Activated T-cell treated with anti-CD3 and anti-CD28 coated beads for 4 hours (primary cell): ENCODE results near the gene HNRNPLL.
"Not testable (repeated sequence)": the region's sequence is repeated elsewhere in the genome, so short reads cannot be mapped to it uniquely, and the experiment has no call there.

Source experiments
- DNase-seq: peaks from one replicate; pipeline ENCODE4 v3.0.0-alpha.2; 2020

HNRNPLL gene

GRCh38 chr2:38551171-38551570, 51.6 kb downstream of the HNRNPLL start:
- DNase-seq, result no peak

GRCh38 chr2:38549851-38550250, 52.9 kb downstream of the HNRNPLL start:
- no peak for DNase-seq

DNA sequence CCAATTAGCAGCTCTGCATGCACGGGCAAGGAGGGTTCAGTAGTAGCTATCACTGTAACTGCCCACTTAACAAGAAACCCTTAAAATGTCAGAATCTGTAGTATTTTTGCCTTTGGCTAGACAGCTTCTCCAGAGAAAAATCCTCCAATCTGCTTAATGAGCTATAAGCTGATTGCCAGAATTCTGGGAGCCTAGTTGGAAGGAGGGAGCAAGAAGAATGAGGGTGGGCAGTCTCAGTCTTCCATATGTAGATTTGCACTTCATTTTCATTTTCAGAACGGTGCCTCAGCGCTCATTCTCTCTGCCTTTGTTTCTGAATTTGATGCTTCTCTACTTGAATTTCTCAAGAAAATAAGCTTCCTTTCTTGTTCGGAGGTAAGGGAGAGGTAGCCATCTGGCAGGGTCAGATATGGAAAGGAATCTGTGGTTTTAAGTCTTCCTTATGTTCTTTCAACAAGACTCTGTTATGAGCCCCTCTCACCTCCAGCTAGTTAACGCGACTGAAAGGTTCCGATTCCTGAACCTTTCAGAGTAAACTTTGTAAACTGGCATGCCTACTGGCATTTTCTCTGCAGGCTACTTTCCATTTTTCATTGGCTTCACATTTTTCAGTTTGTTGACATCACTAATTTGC, 53.5 kb downstream of the HNRNPLL start:
- DNase-seq, result no peak

GRCh38 chr2:38547791-38548190, 54.9 kb downstream of the HNRNPLL start:
- DNase-seq, result no peak

DNA sequence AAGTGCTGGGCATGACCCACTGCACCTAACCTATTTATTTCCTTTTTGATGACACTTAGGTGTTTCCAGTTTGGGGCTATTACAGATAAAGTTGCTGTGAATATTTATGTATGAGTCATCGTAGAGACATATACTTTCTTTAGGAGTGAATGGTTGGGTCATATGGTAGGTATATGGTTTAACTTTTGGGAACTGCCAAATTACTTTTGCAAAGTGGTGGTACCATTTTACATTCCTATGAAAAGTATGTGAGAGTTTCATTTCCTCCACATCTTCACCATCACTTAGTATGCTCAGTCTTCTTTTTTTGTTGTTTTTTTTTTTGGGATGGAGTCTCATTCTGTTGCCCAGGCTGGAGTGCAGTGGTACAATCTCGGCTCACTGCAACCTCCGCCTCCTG, 56.1 kb downstream of the HNRNPLL start:
- no peak for DNase-seq

GRCh38 chr2:38546064-38546463, 56.7 kb downstream of the HNRNPLL start:
- DNase-seq, result no peak

DNA sequence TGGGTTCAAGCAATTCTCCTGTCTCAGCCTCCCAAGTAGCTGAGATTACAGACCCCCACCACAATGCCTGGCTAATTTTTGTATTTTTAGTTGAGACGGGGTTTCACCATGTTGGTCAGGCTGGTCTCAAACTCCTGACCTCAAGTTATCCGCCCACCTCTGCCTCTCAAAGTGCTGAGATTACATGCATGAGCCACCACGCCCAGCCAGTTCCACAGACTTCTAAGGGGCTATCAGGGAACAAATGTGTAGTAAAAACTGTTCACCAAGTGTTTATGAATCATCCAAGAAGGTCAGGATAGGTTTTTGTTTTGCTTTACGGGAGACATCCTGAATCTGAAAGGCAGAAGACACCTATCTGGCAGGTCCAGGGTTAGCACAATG, 60.5 kb downstream of the HNRNPLL start:
- DNase-seq, result not testable (repeated sequence)

DNA sequence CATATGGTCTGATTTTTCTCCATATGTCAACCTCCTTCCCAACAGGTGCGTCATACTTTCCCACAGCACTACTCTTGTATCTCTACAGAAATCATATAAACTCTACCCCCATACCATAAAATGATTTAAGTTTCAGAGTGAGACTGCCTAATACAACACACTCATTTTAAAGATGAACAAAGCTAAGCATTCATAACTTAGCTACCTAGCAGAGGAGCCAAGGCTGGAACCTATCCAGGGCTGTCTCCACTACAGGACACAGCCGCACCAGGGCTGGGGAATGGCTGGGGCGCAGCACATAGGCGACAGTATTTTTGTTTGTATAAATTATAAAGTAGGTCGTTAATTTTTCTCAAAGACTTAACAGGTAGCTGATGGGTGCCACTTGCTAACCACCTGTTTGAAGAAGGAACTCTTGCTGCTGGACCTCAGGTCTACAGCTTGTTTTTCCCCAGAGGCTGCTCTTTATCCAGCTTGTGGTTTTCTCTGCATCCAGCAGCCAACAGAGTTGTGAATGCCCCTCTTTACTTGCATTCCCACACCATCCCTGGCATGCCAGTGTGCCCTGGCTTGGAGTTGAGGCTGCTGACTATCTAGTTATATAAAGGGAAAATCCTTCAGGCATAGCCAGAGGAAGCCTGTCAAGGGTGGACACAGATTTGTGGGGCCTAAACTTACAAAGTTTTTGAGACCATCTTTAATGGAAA, 62.0 kb downstream of the HNRNPLL start:
- DNase-seq, result no peak

- no peak for DNase-seq
Observed at GRCh38 chr2:38539086-38539485, 63.6 kb downstream of the HNRNPLL start.

GRCh38 chr2:38537937-38538525, 64.7 kb downstream of the HNRNPLL start:
- no peak for DNase-seq

- DNase-seq, result not testable (repeated sequence)
Observed at GRCh38 chr2:38537296-38537695, 65.4 kb downstream of the HNRNPLL start.

DNA sequence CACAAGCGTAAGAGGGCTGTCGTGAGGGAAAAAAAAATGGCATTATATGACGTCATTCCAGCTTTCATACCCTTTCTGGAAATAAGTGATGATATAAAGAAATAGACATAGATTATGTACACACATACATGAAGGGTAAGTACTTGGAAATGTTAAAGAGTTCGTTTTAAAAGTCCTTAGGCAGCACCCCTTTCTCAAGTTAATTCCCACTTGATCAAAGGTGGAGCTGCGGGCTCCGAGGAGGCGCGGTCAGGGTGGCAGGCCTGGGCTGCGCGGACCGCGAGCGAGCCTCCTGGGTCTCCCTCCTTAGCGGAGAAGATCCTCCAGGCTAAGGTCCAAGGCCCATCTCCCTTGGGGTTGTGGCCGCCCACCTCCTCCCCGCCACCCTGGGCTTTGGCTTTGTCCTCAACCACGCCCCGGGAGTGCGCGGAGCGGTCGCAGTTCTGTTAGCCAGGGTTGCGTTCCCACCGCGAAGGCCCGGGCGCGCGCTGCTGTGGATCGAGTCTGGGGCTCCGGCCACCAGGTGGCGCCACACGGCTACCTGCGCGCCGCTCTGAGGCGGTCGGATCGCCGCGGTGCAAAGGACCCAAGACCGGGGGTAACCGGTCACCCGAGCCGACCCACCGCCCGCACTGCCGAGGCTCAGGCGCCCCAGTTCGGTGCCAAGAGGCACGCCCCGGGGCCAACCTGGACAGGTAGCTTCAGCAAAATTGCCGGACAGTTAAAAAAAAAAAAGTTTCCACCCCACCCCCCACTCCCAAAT, 66.8 kb downstream of the HNRNPLL start:
- DNase-seq, result peak; percentile 70

DNA sequence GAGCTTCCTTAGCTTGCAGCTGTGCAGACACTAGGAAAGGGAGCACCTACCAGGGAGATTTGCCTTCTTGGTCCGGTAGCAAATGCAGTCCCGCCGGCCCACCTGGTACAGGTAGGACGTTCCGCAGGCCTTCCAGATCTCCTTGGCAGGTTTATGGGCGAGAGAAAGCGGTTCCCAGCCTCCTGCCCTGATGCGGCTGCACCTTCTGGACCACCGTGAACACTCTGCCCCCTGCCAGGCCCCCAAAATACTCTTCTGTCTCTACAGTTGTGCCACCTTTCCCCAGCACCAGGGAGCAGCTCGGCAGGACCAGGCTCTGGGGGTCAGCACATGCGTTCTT, 67.4 kb downstream of the HNRNPLL start:
- no peak for DNase-seq

DNA sequence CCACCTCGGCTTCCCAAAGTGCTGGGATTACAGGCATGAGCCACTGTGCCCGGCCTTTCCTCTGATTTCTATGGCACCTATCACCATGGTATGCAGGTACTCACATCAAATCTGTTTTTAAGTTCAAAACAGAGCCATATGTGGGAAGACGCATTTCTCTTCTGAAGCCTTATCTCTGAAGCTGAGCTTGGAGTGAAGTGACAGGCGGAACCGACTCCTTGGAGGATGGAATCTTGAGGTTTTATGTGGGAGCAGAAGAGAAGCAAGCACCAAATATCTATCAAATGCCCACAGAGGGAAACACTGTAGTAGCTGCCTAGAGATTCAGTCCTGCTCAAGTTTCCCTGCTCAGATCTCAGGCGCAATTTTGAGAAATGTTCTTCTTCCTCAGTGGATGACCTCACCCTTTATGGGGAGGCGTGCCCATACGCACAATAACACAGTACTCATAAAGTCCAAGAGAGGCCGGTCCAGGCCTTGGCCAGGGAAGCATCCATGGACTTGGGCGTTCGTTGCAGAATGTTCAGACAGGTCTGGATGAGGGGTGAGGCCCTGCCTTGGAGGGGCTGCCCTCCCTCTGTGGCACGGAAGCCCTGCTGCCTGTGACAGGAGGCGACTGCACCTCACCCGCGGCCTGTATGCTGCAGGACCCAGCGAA, 67.9 kb downstream of the HNRNPLL start:
- no peak for DNase-seq

DNA sequence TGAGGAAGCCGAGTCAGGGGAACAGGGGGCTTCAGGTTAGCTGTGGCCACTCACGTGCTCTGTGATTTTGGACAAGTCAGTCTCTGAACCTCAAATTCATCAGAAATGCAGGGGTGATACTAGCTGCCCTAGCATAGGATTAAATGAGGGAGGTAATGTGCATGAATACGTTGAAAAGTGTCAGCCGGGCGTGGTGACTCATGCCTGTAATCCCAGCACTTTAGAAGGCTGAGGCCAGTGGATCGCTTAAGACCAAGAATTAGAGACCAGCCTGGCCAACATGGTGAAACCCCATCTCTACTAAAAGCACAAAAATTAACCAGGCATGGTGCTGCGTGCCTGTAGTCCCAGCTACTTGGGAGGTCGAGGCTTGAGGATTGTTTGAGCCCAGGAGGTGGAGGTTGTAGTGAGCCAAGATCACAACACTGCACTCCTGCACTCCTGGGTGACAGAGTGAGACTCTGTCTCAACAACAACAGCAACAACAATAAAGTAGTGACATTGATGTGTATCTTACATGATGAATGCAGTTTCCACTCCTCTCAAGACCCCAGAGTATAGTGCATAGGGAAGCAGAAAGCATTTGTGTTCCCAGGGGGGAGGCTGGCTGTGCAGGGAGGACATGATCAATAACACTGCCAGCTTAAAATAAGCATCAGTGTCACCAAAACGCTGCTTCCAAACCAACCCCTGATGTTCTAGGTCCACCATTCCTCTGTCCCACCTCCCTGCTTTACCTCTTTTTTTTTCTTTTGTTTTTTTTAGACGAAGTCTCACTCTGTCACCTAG, 68.8 kb downstream of the HNRNPLL start:
- no peak for DNase-seq

GRCh38 chr2:38533180-38533579, 69.5 kb downstream of the HNRNPLL start:
- DNase-seq, result no peak

GRCh38 chr2:38532366-38532765, 70.4 kb downstream of the HNRNPLL start:
- DNase-seq, result no peak

GRCh38 chr2:38529208-38529607, 73.5 kb downstream of the HNRNPLL start:
- DNase-seq, result no peak

- no peak for DNase-seq
Observed at GRCh38 chr2:38528534-38528933, 74.2 kb downstream of the HNRNPLL start.

GRCh38 chr2:38528008-38528442, 74.7 kb downstream of the HNRNPLL start:
- DNase-seq, result peak; percentile 17

GRCh38 chr2:38527338-38528007, 75.3 kb downstream of the HNRNPLL start:
- DNase-seq, result no peak

DNA sequence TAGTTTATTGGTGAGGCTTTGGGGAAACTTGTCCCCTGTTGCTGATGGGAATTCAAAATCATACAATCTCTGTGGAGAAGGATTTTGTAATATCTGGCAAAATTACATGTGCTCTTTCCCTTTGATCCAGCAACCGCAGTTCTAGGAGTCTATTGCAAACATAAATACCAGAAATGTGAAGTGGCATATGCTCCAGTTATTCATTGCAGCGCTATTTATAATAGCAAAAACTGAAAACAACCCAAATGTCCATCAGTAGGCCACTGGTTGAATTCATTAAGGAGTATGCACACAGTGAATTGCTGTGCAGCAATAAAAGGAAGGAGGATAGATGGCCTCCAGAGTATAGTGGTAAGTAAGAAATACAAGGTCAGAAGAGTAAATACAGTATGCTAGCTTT, 76.5 kb downstream of the HNRNPLL start:
- DNase-seq, result no peak
